Amniotic epithelial cell (primary cell): ENCODE results near the gene SEC22C.

Experiments used
- DNase-seq: peaks from one replicate; pipeline ENCODE4 v3.0.0-alpha.2; 2010; ENCODE audit warnings: low read depth

The SEC22C gene

GRCh38 chr3:42498034-42498433 is 83.7 kb downstream of the SEC22C start:
- DNase-seq, result no peak
